DND-41 (cell line): ENCODE measurements around the gene CDC42BPG.

Source experiments
- EZH2 ChIP-seq: IDR thresholded peaks from 3 replicates; pipeline ENCODE4 v1.6.1; 2012; ENCODE audit warnings: borderline replicate concordance, low read depth, mild to moderate bottlenecking, moderate library complexity, low read length, inconsistent platforms; ENCODE audit not compliant: severe bottlenecking
- TF ChIP-seq, protein P1 (sequence below): IDR thresholded peaks from 2 replicates; pipeline ENCODE4 v1.5.1; 2012; ENCODE audit warnings: borderline replicate concordance, low read length, moderate library complexity, mild to moderate bottlenecking; ENCODE audit not compliant: poor library complexity, severe bottlenecking; ENCODE audit errors: extremely low read depth

DNA sequence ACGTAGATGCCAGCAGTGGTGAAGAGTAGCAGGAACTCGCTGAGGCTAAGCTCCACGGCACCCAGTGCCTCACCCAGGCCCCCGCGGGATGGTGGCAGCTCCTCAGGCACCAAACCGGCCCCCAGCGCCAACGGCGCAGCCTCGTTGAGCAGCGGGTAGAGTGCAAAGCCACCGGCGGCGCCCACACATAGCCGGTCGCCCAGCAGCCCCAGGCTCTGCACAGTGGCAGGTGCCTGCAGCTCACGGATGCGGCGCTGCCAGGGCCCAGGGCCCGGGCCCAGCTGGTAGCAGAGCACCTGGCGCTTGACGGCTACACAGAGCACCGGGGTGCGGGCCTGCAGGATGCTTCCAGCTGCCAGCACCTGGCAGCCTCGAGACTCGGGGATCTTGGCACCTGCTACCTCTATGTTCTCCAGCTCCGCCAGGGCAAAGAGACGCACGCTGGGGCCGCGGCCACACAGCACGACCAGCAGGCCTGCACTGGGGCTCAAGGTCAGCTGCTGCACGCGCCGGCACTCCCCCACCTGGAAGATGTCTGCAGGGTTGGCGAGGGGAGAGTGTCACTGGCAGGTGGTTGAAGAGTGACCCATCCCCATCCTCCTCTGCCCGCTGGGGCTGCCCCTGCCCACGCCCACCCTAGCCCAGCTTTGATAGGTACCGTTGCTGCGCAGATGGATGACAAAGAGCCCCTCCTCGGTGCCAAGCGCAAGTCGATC is 14.8 kb downstream of the CDC42BPG start:
- TF ChIP-seq, protein P1, sequence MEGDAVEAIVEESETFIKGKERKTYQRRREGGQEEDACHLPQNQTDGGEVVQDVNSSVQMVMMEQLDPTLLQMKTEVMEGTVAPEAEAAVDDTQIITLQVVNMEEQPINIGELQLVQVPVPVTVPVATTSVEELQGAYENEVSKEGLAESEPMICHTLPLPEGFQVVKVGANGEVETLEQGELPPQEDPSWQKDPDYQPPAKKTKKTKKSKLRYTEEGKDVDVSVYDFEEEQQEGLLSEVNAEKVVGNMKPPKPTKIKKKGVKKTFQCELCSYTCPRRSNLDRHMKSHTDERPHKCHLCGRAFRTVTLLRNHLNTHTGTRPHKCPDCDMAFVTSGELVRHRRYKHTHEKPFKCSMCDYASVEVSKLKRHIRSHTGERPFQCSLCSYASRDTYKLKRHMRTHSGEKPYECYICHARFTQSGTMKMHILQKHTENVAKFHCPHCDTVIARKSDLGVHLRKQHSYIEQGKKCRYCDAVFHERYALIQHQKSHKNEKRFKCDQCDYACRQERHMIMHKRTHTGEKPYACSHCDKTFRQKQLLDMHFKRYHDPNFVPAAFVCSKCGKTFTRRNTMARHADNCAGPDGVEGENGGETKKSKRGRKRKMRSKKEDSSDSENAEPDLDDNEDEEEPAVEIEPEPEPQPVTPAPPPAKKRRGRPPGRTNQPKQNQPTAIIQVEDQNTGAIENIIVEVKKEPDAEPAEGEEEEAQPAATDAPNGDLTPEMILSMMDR: no peak
- TF ChIP-seq EZH2: no peak
